ENCODE measurements around the gene PLA2G3.
"Not testable (repeated sequence)": the region's sequence is repeated elsewhere in the genome, so short reads cannot be mapped to it uniquely, and the experiment has no call there.

DNA sequence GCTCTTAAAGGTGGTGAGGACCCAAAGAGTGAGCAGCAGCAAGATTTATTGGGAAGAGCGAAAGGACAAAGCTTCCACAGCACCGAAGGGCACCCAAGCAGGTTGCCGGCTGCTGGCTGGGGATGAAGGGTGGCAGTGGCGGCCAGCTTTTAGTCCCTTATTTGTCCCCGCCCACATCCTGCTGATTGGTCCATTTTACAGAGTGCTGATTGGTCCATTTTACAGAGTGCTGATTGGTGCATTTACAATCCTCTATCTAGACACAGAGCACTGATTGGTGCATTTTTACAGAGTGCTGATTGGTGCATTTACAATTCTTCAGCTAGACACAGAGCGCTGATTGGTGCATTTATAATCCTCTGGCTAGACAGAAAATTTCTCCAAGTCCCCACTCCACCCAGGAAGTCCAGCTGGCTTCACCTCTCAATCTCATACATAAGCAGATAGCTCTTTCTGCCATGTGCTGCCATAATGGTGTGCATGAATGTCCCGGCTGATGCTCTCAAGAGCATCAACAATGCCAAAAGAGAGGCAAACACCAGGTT lies 27.7 kb downstream of the PLA2G3 start:
- TF ChIP-seq, protein P1, sequence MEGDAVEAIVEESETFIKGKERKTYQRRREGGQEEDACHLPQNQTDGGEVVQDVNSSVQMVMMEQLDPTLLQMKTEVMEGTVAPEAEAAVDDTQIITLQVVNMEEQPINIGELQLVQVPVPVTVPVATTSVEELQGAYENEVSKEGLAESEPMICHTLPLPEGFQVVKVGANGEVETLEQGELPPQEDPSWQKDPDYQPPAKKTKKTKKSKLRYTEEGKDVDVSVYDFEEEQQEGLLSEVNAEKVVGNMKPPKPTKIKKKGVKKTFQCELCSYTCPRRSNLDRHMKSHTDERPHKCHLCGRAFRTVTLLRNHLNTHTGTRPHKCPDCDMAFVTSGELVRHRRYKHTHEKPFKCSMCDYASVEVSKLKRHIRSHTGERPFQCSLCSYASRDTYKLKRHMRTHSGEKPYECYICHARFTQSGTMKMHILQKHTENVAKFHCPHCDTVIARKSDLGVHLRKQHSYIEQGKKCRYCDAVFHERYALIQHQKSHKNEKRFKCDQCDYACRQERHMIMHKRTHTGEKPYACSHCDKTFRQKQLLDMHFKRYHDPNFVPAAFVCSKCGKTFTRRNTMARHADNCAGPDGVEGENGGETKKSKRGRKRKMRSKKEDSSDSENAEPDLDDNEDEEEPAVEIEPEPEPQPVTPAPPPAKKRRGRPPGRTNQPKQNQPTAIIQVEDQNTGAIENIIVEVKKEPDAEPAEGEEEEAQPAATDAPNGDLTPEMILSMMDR (optimal IDR thresholded peaks at IDR 0.05 in 1 of 3, IDR thresholded peaks at IDR 0.05 in 1 of 3, conservative IDR thresholded peaks at IDR 0.05 in 1 of 3; ENCODE audit: extremely low read depth in 1 of 3, insufficient read depth in 2 of 3, low read length in 3 of 3), result not testable (repeated sequence)
- TF ChIP-seq EZH2 (IDR thresholded peaks at IDR 0.05; ENCODE audit: low read length), result not testable (repeated sequence)
